HG03045 (cell line): ENCODE measurements around the gene ECI1.
A peak's percentile ranks its signal among the peaks of the same experiment; 100 is the strongest.
"Not testable (repeated sequence)": the region's sequence is repeated elsewhere in the genome, so short reads cannot be mapped to it uniquely, and the experiment has no call there.

Source experiments
- ATAC-seq: cut with Tn5 transposase; IDR thresholded peaks from one replicate; pipeline ENCODE4 v1.9.1; 2021; ENCODE audit warnings: mild to moderate bottlenecking, moderate library complexity; ENCODE audit not compliant: unreplicated experiment

Gene ECI1

GRCh38 chr16:2212362-2213324 is 38.7 kb downstream of the ECI1 start:
- ATAC-seq: no peak

DNA sequence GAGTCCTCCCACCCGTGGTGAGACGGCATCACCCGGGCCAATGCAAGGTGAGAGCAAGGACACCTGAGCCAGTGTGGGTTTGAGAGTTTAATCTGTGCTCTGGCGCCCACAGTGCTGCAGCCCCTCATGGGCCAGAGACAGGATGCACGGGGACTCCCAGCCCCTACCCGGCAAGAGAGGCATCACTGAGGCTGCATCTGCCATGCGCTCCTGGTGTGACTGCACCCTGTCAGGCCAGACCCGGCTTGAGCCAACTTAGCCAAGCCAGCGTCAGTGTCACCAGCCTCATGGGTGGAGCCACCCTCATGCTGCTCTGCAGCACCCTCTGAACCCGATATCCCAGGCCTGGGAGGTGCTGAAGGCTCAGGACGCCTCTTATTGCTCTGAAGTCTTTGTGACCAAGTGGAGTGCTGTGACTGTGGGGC is 39.5 kb downstream of the ECI1 start:
- ATAC-seq: no peak

DNA sequence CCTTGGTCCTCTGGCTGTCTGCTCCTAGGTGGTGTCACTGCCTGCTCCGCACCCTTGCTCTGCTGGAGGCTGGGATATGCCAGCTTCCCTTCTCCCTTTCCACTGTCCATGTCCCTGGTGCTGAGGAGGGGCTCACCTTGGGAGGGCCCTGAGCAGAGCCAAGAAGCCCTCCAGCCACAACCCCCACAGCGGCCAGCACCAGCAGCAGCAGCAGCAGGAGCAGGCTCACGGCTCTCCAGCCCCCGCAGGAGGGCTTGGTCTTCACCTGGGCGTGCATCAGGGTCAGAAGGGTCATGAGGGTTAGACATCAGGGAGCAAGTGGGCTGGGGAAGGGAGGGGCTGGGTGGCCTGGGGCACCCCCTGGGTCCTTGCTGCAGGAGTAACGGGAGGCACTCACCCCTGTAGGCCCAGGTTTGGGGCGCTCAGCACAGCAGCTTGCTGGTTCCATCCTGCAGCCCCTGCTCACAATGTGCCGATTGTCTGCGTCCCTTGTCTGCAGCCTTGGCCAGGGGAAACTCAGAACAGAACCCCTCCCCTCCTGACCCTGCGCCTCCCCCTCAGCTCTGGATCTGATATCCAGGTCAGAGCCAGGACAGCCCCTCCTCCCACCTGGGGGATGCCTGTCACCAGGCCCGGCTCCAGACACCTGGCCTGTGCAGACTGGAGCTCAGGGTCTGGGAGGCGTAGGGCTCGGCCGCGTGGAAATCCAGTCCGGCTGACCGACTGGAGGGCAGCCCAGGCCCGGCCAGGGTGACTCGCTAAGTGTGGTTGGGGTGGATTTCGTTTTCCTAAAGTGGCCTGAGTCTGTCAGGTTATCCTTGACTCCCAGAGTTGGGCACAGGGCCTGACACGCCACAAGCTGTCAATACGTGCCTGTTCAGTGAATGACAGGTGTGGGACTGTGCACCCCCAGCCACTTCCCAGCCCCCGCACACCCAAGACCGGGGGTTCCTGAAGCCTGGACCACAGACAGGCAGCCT is 40.7 kb downstream of the ECI1 start, which contains the start of gene BRICD5:
Gene BRICD5 (minus strand): TSS at position 478 of the 980 bp plus-strand sequence. CDS start 30 bp downstream, at position 448.
- no peak for ATAC-seq

DNA sequence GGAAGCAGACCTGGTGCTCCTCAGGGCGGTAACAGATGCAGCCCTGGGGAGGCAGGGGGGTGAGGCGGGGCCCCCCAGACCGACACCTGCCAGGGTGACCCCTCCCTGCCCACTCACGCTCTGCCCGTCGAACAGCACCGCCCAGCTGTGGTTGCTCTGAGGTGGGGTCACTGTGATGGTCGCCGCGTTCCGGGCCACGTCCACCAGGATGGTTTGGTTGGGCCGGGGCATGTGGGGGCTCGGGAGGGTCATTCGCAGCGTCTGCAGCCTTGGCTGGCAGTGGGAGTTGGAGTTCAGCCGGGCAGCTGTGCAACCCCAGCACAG is 41.4 kb downstream of the ECI1 start:
- no peak for ATAC-seq

- ATAC-seq: no peak
These were observed 42.0 kb downstream of the ECI1 start for GRCh38 chr16:2209258-2210008.

- no peak for ATAC-seq
These were observed 42.6 kb downstream of the ECI1 start for GRCh38 chr16:2208772-2209171.

GRCh38 chr16:2208308-2208707 is 43.1 kb downstream of the ECI1 start:
- ATAC-seq: no peak

DNA sequence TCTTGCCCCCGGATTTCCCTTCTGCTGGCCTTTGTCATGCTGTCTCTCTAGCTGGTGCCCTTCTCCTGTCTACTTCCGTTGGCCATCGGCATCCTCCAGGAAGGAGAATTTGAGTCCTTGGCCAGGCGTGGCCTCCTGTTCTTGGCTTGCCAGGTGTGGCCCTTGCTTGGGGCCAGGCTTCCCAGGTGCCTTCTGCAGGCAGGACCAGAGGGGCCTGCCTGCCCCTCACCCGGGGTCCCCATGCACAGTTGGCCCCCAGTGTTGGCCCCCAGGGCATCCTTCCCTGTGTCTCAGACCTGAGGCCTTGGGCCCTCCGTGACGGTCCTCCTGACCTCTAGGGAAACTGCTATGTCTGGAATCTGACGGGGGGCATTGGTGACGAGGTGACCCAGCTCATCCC is 43.5 kb downstream of the ECI1 start:
- ATAC-seq: no peak

DNA sequence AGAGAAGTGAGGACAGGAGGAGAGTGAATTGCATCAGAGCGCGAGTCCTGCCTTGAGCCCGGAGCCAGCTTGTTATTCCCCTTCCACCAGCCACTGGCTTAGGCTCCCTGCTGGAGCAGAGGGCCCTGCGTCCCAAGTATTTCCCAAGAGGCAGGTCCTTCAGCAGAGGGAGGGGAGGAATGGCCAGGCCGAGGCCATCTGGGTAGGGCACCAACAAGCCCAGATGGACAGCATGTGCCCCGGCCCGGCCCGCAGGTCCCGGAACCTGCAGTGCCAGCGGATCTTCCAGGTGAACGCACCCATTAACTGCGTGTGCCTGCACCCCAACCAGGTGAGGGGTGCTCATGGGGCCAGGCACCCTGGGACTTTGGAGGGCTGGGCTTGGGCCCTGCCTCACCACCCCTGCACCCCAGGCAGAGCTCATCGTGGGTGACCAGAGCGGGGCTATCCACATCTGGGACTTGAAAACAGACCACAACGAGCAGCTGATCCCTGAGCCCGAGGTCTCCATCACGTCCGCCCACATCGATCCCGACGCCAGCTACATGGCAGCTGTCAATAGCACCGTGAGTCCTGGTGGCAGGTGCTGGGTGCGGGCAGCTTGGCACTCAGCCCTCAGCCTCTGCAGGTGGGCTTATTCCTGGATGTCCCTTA is 44.5 kb downstream of the ECI1 start:
- ATAC-seq: no peak

DNA sequence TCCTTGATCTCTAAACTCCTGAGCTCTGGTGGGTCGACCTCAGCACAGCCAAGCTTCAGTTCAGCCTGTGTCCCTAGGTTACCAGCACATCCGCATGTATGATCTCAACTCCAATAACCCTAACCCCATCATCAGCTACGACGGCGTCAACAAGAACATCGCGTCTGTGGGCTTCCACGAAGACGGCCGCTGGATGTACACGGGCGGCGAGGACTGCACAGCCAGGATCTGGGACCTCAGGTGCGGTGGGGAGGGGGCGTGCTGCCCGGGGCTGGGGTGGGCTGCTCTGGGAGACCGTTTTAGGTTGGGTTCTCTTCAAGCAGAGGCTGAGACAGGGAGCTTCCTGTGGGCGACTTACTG is 45.0 kb downstream of the ECI1 start:
- ATAC-seq: no peak

DNA sequence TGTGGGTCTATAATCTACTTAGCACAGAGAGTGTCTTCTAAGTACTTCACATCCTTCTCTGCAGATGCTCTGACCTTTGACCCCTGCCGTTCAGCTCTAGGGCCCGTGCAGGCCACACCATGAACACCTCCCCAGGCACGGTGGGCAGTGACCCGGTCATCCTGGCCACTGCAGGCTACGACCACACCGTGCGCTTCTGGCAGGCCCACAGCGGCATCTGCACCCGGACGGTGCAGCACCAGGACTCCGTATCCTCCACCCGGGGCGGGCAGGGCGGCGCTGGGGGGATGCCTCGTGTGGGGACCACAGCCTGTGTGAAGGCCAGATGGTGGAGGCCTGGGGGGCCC is 45.4 kb downstream of the ECI1 start:
- ATAC-seq: peak; percentile 3

- peak; percentile 62 for ATAC-seq
These were observed 46.1 kb downstream of the ECI1 start, which contains the start of gene MLST8 for GRCh38 chr16:2205104-2205966. MLST8 (plus strand) TSS chr16:2205454; CDS start chr16:2206086, 632 bp downstream.

GRCh38 chr16:2204416-2205103 is 46.8 kb downstream of the ECI1 start:
- ATAC-seq: no peak

DNA sequence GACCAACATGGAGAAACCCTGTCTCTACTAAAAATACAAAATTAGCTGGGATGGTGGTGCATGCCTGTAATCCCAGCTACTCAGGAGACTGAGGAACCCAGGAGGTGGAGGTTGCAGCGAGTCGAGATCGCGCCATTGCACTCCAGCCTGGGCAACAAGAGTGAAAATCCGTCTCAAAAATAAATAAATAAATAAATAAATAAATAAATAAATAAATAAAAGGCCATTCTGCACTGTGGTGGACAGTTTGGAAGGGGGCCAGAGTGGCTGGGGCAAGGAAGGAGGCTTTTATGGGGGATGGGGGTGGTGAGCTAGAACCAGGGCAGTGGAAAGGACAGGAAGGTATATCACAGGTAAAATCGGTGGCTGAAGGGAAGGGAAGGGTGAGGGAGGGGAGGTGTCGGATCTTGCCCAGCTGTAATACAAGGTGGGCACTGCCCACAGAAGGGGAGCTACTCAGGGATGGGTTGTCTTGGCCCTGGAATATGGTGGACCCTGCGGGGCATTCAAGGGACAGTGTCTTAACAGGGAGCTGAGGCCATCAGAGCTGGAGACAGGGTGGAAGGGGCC is 48.2 kb downstream of the ECI1 start:
- not testable (repeated sequence) for ATAC-seq

DNA sequence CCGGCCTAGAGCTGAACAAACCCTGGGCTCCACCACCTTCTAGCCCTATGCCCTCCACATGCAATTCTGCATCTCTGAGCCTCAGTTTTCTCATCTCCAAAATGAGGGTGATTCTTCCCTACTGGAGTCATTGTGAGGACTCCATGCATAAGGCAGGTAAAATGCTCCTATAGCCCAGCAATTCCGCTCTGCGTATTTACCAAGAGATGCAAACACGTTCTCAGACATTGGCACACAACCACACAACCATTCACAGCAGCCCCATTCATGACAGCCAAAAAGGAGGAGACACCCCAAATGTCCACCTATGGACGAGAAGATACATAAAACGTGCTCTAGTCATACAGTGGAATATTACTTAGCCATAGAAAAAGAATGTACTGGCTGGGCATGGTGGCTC is 51.1 kb downstream of the ECI1 start:
- no peak for ATAC-seq

DNA sequence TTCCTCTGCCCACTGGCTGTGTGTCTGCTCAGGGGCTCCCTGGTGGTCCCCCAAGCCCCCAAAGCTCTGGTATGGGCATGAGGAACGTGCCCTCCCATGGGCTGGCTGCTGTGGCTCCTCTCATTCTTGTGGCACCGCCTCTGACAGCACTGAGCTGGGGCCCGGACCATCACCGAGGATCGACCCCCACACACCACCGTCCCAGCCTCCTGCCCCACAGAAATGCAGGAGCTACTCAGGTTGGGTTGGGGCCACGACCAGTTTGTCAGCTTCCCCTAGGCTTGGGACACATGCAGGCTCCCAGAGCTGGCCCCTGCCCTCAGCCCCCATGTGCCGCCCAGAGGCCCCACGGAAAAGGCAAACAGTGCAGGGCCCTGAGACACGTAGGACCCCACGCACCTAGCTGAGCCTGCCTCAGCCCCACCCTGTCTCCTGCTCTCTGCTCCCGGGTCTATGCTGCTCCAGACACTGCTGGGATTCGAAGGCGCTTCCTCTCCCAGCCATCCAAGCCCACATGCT is 51.7 kb downstream of the ECI1 start:
- ATAC-seq: no peak

GRCh38 chr16:2199095-2199494 is 52.3 kb downstream of the ECI1 start:
- ATAC-seq: no peak

DNA sequence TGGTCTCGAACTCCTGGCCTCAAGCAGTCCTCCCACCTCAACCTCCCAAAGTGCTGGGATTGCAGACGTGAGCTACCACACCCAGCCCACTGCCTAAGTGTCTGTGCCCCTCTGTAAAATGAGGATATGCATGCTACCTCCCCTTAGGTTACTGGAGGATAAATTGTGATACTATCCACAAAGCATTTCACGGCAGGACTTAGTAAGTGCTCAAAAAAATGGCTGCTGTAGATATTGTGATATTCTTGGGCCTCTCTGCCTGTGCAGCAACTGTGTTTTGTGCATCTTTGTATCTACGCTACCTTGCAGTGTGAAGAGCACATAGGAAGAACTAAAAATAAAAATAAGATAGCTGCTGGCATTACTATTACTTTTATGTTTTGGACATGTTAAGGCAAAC is 53.1 kb downstream of the ECI1 start:
- ATAC-seq: no peak
